Activated CD4-positive, alpha-beta T cell treated with anti-CD3 and anti-CD28 coated beads, Interleukin-2, amount 10 ng/mL, durations not matched to agents 7 days and 5 days (primary cell): Measurements from ENCODE around the gene SSH2. TPM values are rescaled to one million over a fixed set of nuclear protein-coding genes. Genes with fewer than 3 reads are reported as not detected.
"Not testable (repeated sequence)": the region's sequence is repeated elsewhere in the genome, so short reads cannot be mapped to it uniquely, and the experiment has no call there.

Experiments
- CTCF ChIA-PET: fragments of 350-600 bp; sonication (Branson Sonifier 250); formaldehyde crosslinking; loops from one replicate; lab custom pipeline; 2021; ENCODE audit warnings: antibody characterized with exemption; lab: Charles Lee
- POLR2A ChIA-PET: fragments of 350-600 bp; sonication (Branson Sonifier 250); formaldehyde crosslinking; loops from one replicate; lab custom pipeline; 2021; ENCODE audit warnings: antibody characterized with exemption; lab: Charles Lee
- DNase-seq: peaks from one replicate; pipeline ENCODE4 v3.0.0-alpha.2; 2020
- H3K27ac Mint-ChIP-seq: one replicate; pipeline ENCODE4 v1.8.0; 2021; ENCODE audit warnings: mild to moderate bottlenecking, moderate library complexity, mixed read lengths
- H3K27me3 Mint-ChIP-seq: one replicate; pipeline ENCODE4 v1.8.0; 2021; ENCODE audit warnings: mixed read lengths
- H3K36me3 Mint-ChIP-seq: one replicate; pipeline ENCODE4 v1.8.0; 2021; ENCODE audit warnings: low read depth, mixed read lengths
- H3K4me1 Mint-ChIP-seq: one replicate; pipeline ENCODE4 v1.8.0; 2021; ENCODE audit warnings: mixed read lengths
- H3K4me3 Mint-ChIP-seq: one replicate; pipeline ENCODE4 v1.8.0; 2021; ENCODE audit warnings: mild to moderate bottlenecking, moderate library complexity, mixed read lengths
- H3K9me3 Mint-ChIP-seq: one replicate; pipeline ENCODE4 v1.8.0; 2021; ENCODE audit warnings: mixed read lengths
- total RNA-seq, 2 experiments: library from RNA; stranded (reverse); gene quantifications; one replicate each; pipeline ENCODE4 v1.2.3, GENCODE V29; 2021

Gene SSH2, protein sequence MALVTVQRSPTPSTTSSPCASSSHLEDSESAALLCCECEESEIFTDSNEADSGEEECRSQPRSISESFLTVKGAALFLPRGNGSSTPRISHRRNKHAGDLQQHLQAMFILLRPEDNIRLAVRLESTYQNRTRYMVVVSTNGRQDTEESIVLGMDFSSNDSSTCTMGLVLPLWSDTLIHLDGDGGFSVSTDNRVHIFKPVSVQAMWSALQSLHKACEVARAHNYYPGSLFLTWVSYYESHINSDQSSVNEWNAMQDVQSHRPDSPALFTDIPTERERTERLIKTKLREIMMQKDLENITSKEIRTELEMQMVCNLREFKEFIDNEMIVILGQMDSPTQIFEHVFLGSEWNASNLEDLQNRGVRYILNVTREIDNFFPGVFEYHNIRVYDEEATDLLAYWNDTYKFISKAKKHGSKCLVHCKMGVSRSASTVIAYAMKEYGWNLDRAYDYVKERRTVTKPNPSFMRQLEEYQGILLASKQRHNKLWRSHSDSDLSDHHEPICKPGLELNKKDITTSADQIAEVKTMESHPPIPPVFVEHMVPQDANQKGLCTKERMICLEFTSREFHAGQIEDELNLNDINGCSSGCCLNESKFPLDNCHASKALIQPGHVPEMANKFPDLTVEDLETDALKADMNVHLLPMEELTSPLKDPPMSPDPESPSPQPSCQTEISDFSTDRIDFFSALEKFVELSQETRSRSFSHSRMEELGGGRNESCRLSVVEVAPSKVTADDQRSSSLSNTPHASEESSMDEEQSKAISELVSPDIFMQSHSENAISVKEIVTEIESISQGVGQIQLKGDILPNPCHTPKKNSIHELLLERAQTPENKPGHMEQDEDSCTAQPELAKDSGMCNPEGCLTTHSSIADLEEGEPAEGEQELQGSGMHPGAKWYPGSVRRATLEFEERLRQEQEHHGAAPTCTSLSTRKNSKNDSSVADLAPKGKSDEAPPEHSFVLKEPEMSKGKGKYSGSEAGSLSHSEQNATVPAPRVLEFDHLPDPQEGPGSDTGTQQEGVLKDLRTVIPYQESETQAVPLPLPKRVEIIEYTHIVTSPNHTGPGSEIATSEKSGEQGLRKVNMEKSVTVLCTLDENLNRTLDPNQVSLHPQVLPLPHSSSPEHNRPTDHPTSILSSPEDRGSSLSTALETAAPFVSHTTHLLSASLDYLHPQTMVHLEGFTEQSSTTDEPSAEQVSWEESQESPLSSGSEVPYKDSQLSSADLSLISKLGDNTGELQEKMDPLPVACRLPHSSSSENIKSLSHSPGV (N-terminal part only)
- 10 to 100 TPM; 72.5 to 74.2 TPM for total RNA-seq

DNA sequence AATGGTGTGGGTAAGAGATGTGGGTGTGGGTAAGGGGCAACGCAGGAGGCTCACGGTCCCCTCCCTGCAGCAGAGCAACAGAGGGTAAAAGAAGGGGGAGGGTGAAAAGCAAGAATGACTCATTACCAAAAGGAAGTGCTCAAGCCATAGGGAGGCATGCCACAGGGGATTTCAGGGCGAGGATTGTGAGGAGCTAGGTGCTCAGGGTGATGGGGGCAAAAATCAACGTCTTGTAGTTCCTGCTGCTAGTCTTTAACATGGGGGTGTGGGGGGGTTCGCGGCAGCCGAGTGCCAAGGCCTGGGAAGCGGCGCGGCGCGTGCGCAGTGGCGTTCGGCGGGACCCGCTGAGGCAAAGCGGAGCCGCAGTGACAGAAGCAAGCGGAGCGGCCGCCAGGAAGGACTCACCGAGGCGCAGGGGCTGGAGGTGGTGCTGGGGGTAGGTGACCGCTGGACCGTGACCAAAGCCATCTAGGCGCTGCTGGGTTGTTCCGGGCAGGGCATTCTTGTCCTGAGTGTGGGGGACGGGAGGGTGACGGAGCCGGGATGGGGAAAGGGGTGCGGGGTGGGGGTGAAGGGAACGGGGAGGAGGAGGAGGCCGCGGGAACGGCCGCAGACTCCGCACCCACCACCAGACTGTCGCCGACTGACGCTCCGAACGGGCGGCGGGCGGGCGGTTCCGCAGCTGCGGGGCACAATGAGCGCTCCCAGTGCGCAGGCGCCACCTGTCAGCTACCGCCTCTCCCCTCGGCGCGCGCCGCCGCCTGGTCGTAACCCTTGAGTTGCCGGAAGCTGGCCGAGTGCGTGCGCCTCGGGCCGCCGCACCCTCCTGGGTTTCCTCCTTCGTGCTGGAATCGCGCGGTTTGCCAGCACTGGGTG is at the start of gene SSH2:
SSH2 (minus strand) TSS at position 696 of the 876 bp plus-strand sequence; CDS start at position 468, 228 bp downstream.
- Mint-ChIP-seq H3K36me3 (peaks cover 14% of the 10 kb centered on the region), H3K9me3 (no peaks in the 10 kb centered on the region), H3K27me3 (no peaks in the 10 kb centered on the region), H3K4me3 (no peak within 1 kb of the TSS), H3K27ac (no peak within 1 kb of the TSS), H3K4me1 (peaks cover 27% of the 10 kb centered on the region)
- DNase-seq = peak; percentile 92
- POLR2A ChIA-PET = interaction anchor here (0.7 kb wide), 1 partner anchor 313 kb away, joined by 3 read pairs; no protein-coding TSS in a partner anchor
- CTCF ChIA-PET = interaction anchor here (0.8 to 3.3 kb wide), 12 partner anchors 9 to 337 kb away, joined by 3 to 51 read pairs (median 9); partner anchors contain the start of gene ANKRD13B

DNA sequence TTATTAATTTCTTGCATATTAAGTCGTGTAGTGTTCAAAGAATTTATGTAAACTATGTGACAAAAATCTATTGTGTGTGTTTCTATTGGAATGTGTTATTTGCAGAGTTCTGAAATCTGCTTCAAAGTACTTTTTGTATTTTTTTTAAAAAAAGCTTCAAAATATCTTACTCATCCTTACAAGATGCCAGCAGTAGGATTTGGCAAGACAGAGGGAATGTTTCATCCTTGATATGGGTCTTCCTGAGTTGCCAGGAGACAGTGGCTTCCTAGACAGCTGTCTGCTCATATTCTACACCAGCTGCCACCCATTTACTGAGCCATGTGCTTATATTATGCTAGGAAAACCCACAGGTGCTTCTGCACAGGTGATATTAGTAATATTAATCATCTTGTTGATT is 47.8 kb upstream of the SSH2 start:
- DNase-seq = no peak
- POLR2A ChIA-PET = no interaction called here
- no peaks in the 10 kb centered on the region for H3K4me1 Mint-ChIP-seq
- CTCF ChIA-PET = no interaction called here
- no peaks in the 10 kb centered on the region for H3K36me3 Mint-ChIP-seq
- no peak overlapping the region for H3K4me3 Mint-ChIP-seq
- H3K27ac Mint-ChIP-seq = no peak overlapping the region
- no peaks in the 10 kb centered on the region for H3K9me3 Mint-ChIP-seq
- peaks cover 18% of the 10 kb centered on the region for H3K27me3 Mint-ChIP-seq

DNA sequence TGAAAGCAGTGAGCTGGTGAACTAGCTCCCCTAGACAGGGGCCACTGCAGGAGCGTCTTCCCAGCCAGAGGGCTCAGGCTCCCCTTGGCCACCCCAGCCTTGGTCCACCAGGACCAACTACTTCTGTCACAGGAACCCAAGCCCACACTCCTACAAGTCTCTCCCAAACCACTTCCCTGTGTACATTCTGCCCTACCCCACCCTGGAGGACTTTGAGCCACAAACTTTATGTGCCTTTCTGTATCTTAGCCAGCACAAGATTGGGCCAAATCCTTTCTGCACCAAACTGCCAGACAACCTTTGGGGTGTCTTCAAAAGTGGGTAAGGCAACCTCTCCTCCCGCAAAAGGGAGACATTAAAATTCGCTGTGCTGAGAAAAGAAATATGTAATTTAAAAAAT is 43.0 kb upstream of the SSH2 start:
- no peak overlapping the region for H3K4me3 Mint-ChIP-seq
- no peaks in the 10 kb centered on the region for H3K9me3 Mint-ChIP-seq
- peaks cover 15% of the 10 kb centered on the region for H3K27me3 Mint-ChIP-seq
- H3K4me1 Mint-ChIP-seq = no peaks in the 10 kb centered on the region
- CTCF ChIA-PET = no interaction called here
- no peaks in the 10 kb centered on the region for H3K36me3 Mint-ChIP-seq
- DNase-seq = no peak
- POLR2A ChIA-PET = no interaction called here
- no peak overlapping the region for H3K27ac Mint-ChIP-seq

DNA sequence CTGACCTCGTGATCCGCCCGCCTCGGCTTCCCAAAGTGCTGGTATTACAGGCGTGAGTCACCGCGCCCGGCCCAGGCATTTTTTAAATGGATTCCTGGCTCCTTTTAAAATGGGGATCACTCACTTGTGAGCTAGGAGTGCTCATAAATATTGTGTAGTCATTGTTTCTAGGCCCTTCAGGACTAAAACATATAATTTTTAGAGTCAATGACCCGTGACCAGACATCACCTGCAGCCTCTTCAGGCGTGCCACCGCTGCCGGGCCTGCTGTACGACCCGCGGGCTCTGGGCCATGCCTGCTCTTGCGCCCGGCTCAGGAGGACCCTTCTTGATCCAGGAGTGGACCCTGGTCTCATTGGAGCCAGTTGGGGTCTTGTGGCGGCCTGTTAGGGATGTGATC is 42.2 kb upstream of the SSH2 start:
- H3K4me3 Mint-ChIP-seq = no peak overlapping the region
- peaks cover 12% of the 10 kb centered on the region for H3K27me3 Mint-ChIP-seq
- no peak overlapping the region for H3K27ac Mint-ChIP-seq
- H3K36me3 Mint-ChIP-seq = no peaks in the 10 kb centered on the region
- CTCF ChIA-PET = no interaction called here
- POLR2A ChIA-PET = no interaction called here
- no peaks in the 10 kb centered on the region for H3K9me3 Mint-ChIP-seq
- no peaks in the 10 kb centered on the region for H3K4me1 Mint-ChIP-seq
- DNase-seq = no peak

DNA sequence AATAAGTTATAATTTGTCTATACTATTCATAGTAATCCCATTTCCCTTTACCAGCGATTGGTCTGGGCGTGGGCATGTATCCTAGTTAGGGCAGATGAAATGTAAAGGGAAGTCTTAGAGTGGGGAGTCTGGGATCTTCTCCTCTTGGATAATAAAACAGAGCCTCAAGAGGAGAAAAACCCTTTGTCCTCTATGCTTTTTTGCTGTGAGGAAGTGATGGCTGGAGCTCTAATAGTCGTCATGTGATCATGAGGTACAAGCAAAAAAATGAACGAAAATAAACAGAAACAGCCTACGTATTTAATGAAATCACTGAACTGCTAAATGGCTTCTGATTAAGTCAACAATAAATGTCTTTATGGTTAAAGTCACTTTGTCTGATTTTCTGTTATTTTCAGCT is 38.2 kb upstream of the SSH2 start:
- Mint-ChIP-seq H3K27ac (no peak overlapping the region), H3K4me3 (no peak overlapping the region), H3K27me3 (peaks cover 5% of the 10 kb centered on the region), H3K36me3 (peaks cover 2% of the 10 kb centered on the region), H3K9me3 (no peaks in the 10 kb centered on the region), H3K4me1 (no peaks in the 10 kb centered on the region)
- POLR2A ChIA-PET = no interaction called here
- DNase-seq = no peak
- CTCF ChIA-PET = no interaction called here

DNA sequence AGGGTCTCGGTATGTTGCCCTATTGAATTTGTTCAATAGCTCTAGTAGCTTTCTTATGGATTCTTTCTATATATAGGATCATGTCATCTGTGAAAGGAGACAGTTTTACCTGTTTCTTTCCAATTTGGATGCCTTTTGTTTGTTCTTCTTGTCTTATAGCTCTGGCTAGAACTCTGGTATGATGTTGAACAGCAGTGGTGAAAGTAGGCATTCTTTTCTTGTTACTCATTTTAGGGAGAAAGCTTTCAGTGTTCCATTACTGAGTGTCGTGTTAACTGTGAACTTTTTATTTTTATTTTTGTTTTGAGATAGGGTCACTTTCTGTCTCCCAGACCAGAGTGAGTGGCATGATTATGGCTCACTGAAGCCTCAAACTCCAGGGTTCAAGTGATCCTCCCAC is 32.6 kb upstream of the SSH2 start:
- Mint-ChIP-seq H3K27ac (no peak overlapping the region), H3K9me3 (no peaks in the 10 kb centered on the region)

DNA sequence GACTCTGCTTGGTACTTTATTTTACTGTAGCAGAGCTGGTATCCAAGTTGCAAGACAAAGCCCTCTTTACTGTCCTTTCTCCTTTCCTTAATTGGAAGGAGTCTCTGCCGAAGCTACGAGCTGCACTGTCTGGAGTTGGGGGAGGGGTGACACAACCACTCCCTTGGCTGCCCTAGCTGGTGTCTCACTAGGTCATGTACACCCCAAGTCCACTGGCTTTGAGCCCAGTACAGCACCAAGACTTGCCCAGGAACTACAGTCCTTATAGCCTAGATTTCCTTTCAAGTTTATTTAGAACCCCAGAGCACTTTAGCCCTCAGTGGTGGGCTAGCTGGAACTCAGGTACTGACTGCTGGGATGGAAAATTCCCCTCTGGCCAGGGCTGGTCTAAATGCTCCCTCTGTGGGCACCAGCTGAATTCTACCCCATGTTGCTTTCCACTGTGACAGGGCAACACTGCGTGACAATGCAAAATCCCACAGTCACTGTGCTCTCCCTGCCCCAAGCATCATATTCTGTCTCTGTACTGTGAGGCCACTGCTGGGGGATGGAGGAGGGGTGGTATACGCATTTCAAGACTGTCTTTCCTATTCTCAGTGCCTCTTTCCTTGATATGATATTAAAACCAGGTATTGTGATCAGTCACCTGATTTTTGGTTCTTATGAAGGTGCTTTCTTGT is 29.8 kb upstream of the SSH2 start:
- Mint-ChIP-seq H3K4me3 (no peak overlapping the region), H3K36me3 (peaks cover 2% of the 10 kb centered on the region), H3K27ac (no peak overlapping the region), H3K27me3 (no peaks in the 10 kb centered on the region), H3K9me3 (peaks cover 4% of the 10 kb centered on the region), H3K4me1 (no peaks in the 10 kb centered on the region)
- no peak for DNase-seq
- ChIA-PET CTCF (no interaction called here), POLR2A (no interaction called here)

More for the DNA sequence above, 32.6 kb upstream of the SSH2 start:
- Mint-ChIP-seq H3K4me3 (no peak overlapping the region), H3K27me3 (peaks cover 2% of the 10 kb centered on the region), H3K4me1 (no peaks in the 10 kb centered on the region), H3K36me3 (peaks cover 2% of the 10 kb centered on the region)
- ChIA-PET CTCF (interaction anchor here (0.6 to 1.4 kb wide), 5 partner anchors 11 to 291 kb away, joined by 3 to 4 read pairs (median 3); no protein-coding TSS in a partner anchor), POLR2A (no interaction called here)
- no peak for DNase-seq

DNA sequence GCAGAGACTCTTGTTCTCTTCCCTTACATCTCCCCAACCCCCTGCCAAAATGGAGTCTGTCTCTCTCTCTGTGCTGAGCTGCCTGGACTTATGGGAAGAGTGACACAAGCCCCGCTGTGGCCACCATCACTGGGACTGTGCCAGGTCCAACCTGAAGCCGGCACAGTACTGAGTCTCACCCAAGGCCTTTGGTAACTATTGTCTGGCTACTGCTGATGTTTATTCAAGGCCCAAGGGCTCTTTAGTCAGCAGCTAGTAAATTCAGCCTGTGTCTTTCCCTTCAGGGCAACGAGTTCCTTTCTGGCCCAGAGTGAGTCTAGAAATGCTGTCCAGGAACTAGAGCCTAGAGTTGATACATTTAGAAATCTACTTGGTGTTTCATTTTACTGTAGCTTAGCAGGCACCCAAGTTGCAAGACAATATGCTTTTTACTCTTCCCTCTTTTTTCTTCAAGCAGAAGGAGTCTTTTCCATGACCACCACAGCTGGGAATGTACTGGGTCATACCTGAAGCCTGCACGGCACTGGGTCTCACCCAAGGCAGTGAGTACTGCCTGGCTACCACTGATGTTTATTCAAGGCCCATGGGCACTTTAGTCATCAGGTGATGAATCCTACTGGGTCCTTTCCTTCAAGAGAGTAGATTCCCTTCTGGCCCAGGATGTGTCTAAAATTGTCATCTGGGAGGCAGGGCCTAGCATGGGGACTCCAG is 29.1 kb upstream of the SSH2 start:
- peaks cover 4% of the 10 kb centered on the region for H3K9me3 Mint-ChIP-seq
- no peak overlapping the region for H3K4me3 Mint-ChIP-seq
- DNase-seq = no peak
- H3K27ac Mint-ChIP-seq = no peak overlapping the region
- no peaks in the 10 kb centered on the region for H3K27me3 Mint-ChIP-seq
- CTCF ChIA-PET = no interaction called here
- H3K4me1 Mint-ChIP-seq = no peaks in the 10 kb centered on the region
- H3K36me3 Mint-ChIP-seq = no peaks in the 10 kb centered on the region
- POLR2A ChIA-PET = no interaction called here

DNA sequence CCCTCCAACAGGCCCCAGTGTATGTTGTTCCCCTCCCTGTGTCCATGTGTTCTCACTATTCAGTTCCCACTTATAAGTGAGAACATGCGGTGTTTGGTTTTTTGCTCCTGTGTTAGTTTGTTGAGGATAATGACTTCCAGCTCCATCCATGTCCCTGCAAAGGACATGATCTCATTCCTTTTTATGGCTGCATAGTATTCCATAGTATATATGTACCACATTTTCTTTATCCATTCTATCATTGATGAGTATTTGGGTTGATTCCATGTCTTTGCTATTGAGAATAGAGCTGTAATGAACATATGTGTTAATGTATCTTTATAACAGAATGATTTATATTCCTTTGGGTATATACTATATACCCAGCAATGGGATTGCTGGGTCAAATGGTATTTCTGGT is 27.5 kb upstream of the SSH2 start:
- POLR2A ChIA-PET, H3K27me3 Mint-ChIP-seq, DNase-seq, H3K36me3 Mint-ChIP-seq, H3K27ac Mint-ChIP-seq, H3K4me3 Mint-ChIP-seq, H3K4me1 Mint-ChIP-seq, CTCF ChIA-PET, H3K9me3 Mint-ChIP-seq: not testable (repeated sequence)

DNA sequence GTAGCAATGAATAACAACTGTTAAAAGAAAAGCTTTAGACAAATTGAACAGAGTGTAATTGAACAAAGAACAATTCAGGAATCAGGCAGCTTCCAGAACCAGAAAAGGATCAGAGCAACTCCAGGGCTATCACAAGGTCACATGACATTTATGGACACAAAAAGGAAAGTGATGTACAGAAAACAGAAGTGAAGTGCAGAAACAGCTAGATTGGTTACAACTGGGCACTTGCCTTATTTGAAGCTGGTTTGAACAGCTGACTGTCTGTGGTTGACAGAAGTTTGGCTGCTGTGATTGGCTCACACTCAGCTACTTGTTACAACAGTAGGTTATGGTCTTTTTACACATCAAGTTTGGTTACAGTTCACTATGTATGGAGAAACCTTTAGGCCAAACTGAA is 26.2 kb upstream of the SSH2 start:
- H3K9me3 Mint-ChIP-seq = peaks cover 9% of the 10 kb centered on the region
- CTCF ChIA-PET = interaction anchor here (1.0 kb wide), 1 partner anchor 338 kb away, joined by 7 read pairs; no protein-coding TSS in a partner anchor
- POLR2A ChIA-PET = no interaction called here
- H3K27ac Mint-ChIP-seq = no peak overlapping the region
- no peaks in the 10 kb centered on the region for H3K4me1 Mint-ChIP-seq
- H3K27me3 Mint-ChIP-seq = no peaks in the 10 kb centered on the region
- H3K36me3 Mint-ChIP-seq = peaks cover 4% of the 10 kb centered on the region
- DNase-seq = no peak
- H3K4me3 Mint-ChIP-seq = no peak overlapping the region

DNA sequence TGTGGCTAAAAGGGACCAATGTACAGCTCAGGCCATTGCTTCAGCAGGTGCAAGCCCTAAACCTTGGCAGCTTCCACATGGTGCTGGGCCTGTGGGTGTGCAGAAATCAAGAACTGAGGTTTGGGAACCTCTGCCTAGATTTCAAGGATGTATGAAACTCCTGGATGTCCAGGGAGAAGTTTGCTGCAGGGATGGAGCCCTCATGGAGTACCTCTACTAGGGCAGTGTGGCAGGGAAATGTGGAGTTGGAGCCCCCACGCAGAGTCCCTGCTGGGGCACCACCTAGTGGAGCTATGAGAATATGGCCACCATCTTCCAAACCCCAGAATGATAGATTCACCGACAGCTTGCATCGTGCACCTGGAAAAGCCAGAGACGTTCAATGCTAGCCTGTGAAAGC is 24.4 kb upstream of the SSH2 start:
- DNase-seq = no peak
- no peak overlapping the region for H3K4me3 Mint-ChIP-seq
- peaks cover 4% of the 10 kb centered on the region for H3K36me3 Mint-ChIP-seq
- no peaks in the 10 kb centered on the region for H3K4me1 Mint-ChIP-seq
- no peak overlapping the region for H3K27ac Mint-ChIP-seq
- H3K27me3 Mint-ChIP-seq = no peaks in the 10 kb centered on the region
- H3K9me3 Mint-ChIP-seq = peaks cover 9% of the 10 kb centered on the region
- CTCF ChIA-PET = interaction anchor here (0.5 kb wide), 1 partner anchor 86 kb away, joined by 3 read pairs; no protein-coding TSS in a partner anchor
- POLR2A ChIA-PET = no interaction called here
